Measurements from ENCODE around the gene PTF1A. TPM values are rescaled to one million over a fixed set of nuclear protein-coding genes. Genes with fewer than 3 reads are reported as not detected.

Gene PTF1A
- total RNA-seq, 2 donors from 2014 or later, result 48.3 to 138 TPM

DNA sequence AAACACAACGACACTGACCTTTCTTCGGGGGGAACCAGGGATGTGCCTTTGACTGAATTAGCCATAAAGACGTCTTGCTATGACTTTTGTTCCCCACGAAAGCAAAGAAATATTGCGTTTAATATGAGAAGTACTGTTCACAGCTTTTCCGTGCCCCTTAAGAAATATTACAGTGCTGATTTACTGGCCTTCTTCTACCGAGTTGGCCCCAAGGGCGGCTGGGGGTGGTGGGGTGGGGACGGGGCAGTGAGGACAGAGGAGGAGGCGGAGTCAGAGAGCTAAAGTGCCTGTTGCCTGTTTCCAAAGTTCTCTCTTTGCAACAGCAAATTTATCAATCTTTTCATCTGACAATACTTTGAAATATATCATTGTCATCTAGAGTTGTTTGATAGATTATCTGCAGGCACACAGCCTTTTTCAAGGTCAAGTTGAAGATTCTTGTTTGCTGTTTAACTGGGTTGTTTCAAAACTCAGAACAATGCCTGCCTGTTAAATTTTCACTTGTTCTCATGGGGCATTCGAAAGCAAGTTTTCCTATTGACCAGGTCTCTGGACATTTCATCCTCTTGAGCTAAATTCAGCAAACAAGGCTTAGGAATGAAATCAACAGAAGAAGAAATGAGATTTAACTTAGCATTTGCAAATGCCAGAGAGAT, 9.0 kb downstream of the PTF1A start:
- DNase-seq (peak in 3 of 4 donors; percentile 48 to 60 (median 48)), ATAC-seq (peak; percentile 49)
- intact Hi-C loops (cut with DNase I), result no loop called here
- no peaks in the 10 kb centered on the region for H3K36me3 ChIP-seq (replicated peaks in 1 of 2; ENCODE audit: insufficient read depth in 1 of 2, low read depth in 2 of 2)
- TF ChIP-seq POLR2A (IDR thresholded peaks at IDR 0.05), result peak in 1 of 3 donors; percentile 28
- TF ChIP-seq, protein P1, sequence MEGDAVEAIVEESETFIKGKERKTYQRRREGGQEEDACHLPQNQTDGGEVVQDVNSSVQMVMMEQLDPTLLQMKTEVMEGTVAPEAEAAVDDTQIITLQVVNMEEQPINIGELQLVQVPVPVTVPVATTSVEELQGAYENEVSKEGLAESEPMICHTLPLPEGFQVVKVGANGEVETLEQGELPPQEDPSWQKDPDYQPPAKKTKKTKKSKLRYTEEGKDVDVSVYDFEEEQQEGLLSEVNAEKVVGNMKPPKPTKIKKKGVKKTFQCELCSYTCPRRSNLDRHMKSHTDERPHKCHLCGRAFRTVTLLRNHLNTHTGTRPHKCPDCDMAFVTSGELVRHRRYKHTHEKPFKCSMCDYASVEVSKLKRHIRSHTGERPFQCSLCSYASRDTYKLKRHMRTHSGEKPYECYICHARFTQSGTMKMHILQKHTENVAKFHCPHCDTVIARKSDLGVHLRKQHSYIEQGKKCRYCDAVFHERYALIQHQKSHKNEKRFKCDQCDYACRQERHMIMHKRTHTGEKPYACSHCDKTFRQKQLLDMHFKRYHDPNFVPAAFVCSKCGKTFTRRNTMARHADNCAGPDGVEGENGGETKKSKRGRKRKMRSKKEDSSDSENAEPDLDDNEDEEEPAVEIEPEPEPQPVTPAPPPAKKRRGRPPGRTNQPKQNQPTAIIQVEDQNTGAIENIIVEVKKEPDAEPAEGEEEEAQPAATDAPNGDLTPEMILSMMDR (IDR thresholded peaks at IDR 0.05), result no peak
- 0 to 2% methylated on average over 11 of the region's 11 CpGs for WGBS, 2 donors
- no peaks in the 10 kb centered on the region for H3K9me3 ChIP-seq
- H3K27ac ChIP-seq, result peak overlapping the region; percentile 73 to 92 (median 88)
- H3K4me1 ChIP-seq, result peaks cover 70% of the 10 kb centered on the region
- H3K4me3 ChIP-seq, result no peak overlapping the region
- no peaks in the 10 kb centered on the region for H3K27me3 ChIP-seq

- Histone ChIP-seq H3K9me3 (no peaks in the 10 kb centered on the region), H3K27ac (peak overlapping the region; percentile 73 to 92 (median 88)), H3K36me3 (replicated peaks in 1 of 2; ENCODE audit: insufficient read depth in 1 of 2, low read depth in 2 of 2) (no peaks in the 10 kb centered on the region), H3K27me3 (no peaks in the 10 kb centered on the region), H3K4me1 (peaks cover 63% of the 10 kb centered on the region), H3K4me3 (no peak overlapping the region)
- intact Hi-C loops (cut with DNase I), result no loop called here
- 1% methylated on average over 4 of the region's 4 CpGs for WGBS, 2 donors
- DNase-seq, result no peak
- TF ChIP-seq POLR2A (IDR thresholded peaks at IDR 0.05), result peak in 1 of 3 donors; percentile 15
- TF ChIP-seq, protein P1 (IDR thresholded peaks at IDR 0.05), result no peak
- no peak for ATAC-seq
Observed at GRCh38 chr10:23201837-23202236, 9.7 kb downstream of the PTF1A start.

DNA sequence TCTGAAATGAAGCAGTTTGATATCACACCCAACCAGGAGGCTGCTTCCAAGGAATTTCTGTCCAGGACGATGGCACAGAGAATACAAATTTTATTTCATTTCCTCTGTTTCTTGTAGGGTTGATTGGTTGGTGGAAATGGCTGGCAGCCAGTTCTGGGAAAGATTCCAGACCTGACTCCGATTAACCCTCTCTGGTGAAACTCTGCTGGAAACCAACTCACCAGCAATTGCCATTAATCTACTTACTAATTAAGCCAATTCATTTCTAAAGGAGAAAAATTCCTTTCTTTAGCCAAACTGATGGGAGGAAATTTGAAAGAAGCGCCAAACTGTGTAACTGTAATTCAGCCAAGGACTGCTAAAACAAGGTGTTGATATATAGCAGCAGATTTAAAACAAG, 10.7 kb downstream of the PTF1A start:
- no peak for ATAC-seq
- WGBS, 2 donors, result 12 to 13% methylated on average over 3 of the region's 3 CpGs
- TF ChIP-seq POLR2A (IDR thresholded peaks at IDR 0.05), result no peak
- TF ChIP-seq, protein P1 (IDR thresholded peaks at IDR 0.05), result no peak
- intact Hi-C loops (cut with DNase I), result no loop called here
- Histone ChIP-seq H3K36me3 (replicated peaks in 1 of 2; ENCODE audit: insufficient read depth in 1 of 2, low read depth in 2 of 2) (no peaks in the 10 kb centered on the region), H3K4me1 (peaks cover 54% of the 10 kb centered on the region), H3K27me3 (no peaks in the 10 kb centered on the region), H3K4me3 (no peak overlapping the region), H3K9me3 (no peaks in the 10 kb centered on the region), H3K27ac (peak overlapping the region in 3 of 4 donors; percentile 85 to 92 (median 91))
- peak; percentile 48 to 78 (median 60) for DNase-seq

DNA sequence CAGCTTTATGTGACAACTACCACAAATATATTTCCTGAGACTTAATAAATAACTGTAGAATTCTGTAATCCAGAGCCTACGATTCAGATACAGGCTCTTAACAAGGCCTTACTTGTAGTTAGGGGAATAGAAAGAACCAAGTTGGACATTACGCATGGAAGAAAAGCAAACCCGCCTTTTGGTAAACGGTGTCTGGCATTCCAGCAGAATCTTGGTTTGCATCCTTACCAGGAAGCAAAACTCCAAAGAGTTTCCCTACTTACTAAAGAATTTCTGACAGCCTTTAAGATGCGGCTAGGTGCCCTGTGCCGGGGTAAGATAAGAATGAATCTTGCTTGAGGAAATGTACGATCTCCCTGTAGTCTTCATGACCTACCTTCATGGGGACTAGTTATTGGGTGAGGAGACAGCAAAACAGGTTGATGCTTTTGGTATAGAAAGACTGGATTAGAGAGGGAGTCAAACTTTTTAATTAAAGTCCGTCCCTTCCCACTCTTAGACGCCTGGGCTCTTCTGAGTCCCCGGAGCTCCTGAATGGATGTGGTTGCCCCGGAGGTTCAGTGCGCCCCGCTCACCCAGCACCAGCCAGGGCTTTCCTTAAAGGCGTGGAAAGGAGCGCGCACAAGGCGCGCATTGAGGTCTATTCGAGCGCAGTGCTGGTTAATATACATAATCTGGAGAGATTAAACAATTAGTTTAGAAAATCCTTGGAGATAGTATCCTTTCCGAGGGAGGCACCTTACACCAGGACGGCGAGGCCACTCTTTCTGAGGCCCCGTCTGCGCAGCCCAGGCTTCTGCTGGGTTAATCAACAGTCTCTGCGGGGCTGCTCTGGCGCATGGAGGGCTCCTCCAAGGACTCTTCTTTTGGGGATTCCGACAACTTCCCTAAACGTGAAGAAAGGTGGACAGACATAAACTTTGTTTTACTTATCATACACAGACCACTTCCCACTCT, 11.5 kb downstream of the PTF1A start:
- Histone ChIP-seq H3K27ac (no peak overlapping the region), H3K9me3 (no peaks in the 10 kb centered on the region), H3K36me3 (replicated peaks in 1 of 2; ENCODE audit: insufficient read depth in 1 of 2, low read depth in 2 of 2) (no peaks in the 10 kb centered on the region), H3K4me3 (no peak overlapping the region), H3K27me3 (no peaks in the 10 kb centered on the region), H3K4me1 (peaks cover 45% of the 10 kb centered on the region)
- intact Hi-C loops (cut with DNase I), result no loop called here
- no peak for DNase-seq
- no peak for ATAC-seq
- TF ChIP-seq POLR2A (IDR thresholded peaks at IDR 0.05), result no peak
- TF ChIP-seq, protein P1 (IDR thresholded peaks at IDR 0.05), result no peak
- 66 to 78% methylated on average over 29 of the region's 29 CpGs for WGBS, 2 donors
